ENCODE results near the gene MCF2L.

Gene MCF2L

GRCh38 chr13:113090415-113090770 is 121.4 kb downstream of the MCF2L start:
- no peak for TF ChIP-seq POLR2AphosphoS5 (IDR thresholded peaks at IDR 0.05; ENCODE audit: low read depth, low read length)
- no peak for TF ChIP-seq SIN3A (IDR thresholded peaks at IDR 0.05; ENCODE audit: borderline replicate concordance, insufficient read depth, low read length)
- TF ChIP-seq, protein P1, sequence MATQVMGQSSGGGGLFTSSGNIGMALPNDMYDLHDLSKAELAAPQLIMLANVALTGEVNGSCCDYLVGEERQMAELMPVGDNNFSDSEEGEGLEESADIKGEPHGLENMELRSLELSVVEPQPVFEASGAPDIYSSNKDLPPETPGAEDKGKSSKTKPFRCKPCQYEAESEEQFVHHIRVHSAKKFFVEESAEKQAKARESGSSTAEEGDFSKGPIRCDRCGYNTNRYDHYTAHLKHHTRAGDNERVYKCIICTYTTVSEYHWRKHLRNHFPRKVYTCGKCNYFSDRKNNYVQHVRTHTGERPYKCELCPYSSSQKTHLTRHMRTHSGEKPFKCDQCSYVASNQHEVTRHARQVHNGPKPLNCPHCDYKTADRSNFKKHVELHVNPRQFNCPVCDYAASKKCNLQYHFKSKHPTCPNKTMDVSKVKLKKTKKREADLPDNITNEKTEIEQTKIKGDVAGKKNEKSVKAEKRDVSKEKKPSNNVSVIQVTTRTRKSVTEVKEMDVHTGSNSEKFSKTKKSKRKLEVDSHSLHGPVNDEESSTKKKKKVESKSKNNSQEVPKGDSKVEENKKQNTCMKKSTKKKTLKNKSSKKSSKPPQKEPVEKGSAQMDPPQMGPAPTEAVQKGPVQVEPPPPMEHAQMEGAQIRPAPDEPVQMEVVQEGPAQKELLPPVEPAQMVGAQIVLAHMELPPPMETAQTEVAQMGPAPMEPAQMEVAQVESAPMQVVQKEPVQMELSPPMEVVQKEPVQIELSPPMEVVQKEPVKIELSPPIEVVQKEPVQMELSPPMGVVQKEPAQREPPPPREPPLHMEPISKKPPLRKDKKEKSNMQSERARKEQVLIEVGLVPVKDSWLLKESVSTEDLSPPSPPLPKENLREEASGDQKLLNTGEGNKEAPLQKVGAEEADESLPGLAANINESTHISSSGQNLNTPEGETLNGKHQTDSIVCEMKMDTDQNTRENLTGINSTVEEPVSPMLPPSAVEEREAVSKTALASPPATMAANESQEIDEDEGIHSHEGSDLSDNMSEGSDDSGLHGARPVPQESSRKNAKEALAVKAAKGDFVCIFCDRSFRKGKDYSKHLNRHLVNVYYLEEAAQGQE (IDR thresholded peaks at IDR 0.05; ENCODE audit: insufficient read depth in 1 of 2, low read depth in 2 of 2, low read length in 2 of 2), result no peak
- TF ChIP-seq FOXP2 (optimal IDR thresholded peaks at IDR 0.05; ENCODE audit: borderline replicate concordance, extremely low read depth, extremely low read length, insufficient read depth), result no peak
- no peak for TF ChIP-seq TAF1 (IDR thresholded peaks at IDR 0.05; ENCODE audit: borderline replicate concordance, insufficient read depth, low read length)

- TF ChIP-seq, protein P1 (IDR thresholded peaks at IDR 0.05; ENCODE audit: insufficient read depth in 1 of 2, low read depth in 2 of 2, low read length in 2 of 2), result no peak
- TF ChIP-seq SIN3A (IDR thresholded peaks at IDR 0.05; ENCODE audit: borderline replicate concordance, insufficient read depth, low read length), result no peak
- TF ChIP-seq FOXP2 (optimal IDR thresholded peaks at IDR 0.05; ENCODE audit: borderline replicate concordance, extremely low read depth, extremely low read length, insufficient read depth), result no peak
- TF ChIP-seq TAF1 (IDR thresholded peaks at IDR 0.05; ENCODE audit: borderline replicate concordance, insufficient read depth, low read length), result no peak
- TF ChIP-seq POLR2AphosphoS5 (IDR thresholded peaks at IDR 0.05; ENCODE audit: low read depth, low read length), result no peak
These were observed 121.8 kb downstream of the MCF2L start for GRCh38 chr13:113090806-113091205.

GRCh38 chr13:113091211-113091771 is 122.3 kb downstream of the MCF2L start:
- TF ChIP-seq TAF1 (IDR thresholded peaks at IDR 0.05; ENCODE audit: borderline replicate concordance, insufficient read depth, low read length), result no peak
- TF ChIP-seq SIN3A (IDR thresholded peaks at IDR 0.05; ENCODE audit: borderline replicate concordance, insufficient read depth, low read length), result no peak
- no peak for TF ChIP-seq POLR2AphosphoS5 (IDR thresholded peaks at IDR 0.05; ENCODE audit: low read depth, low read length)
- TF ChIP-seq FOXP2 (optimal IDR thresholded peaks at IDR 0.05; ENCODE audit: borderline replicate concordance, extremely low read depth, extremely low read length, insufficient read depth), result no peak
- TF ChIP-seq, protein P1 (IDR thresholded peaks at IDR 0.05; ENCODE audit: insufficient read depth in 1 of 2, low read depth in 2 of 2, low read length in 2 of 2), result no peak

GRCh38 chr13:113091891-113092775 is 123.1 kb downstream of the MCF2L start:
- TF ChIP-seq, protein P1 (IDR thresholded peaks at IDR 0.05; ENCODE audit: insufficient read depth in 1 of 2, low read depth in 2 of 2, low read length in 2 of 2), result no peak
- no peak for TF ChIP-seq TAF1 (IDR thresholded peaks at IDR 0.05; ENCODE audit: borderline replicate concordance, insufficient read depth, low read length)
- TF ChIP-seq FOXP2 (optimal IDR thresholded peaks at IDR 0.05; ENCODE audit: borderline replicate concordance, extremely low read depth, extremely low read length, insufficient read depth), result no peak
- no peak for TF ChIP-seq POLR2AphosphoS5 (IDR thresholded peaks at IDR 0.05; ENCODE audit: low read depth, low read length)
- TF ChIP-seq SIN3A (IDR thresholded peaks at IDR 0.05; ENCODE audit: borderline replicate concordance, insufficient read depth, low read length), result no peak
